GM19240 (cell line): ENCODE results near the gene TRAPPC8.
A peak's percentile ranks its signal among the peaks of the same experiment; 100 is the strongest.
"Not testable (repeated sequence)": the region's sequence is repeated elsewhere in the genome, so short reads cannot be mapped to it uniquely, and the experiment has no call there.

Experiments
- DNase-seq: peaks from one replicate; pipeline ENCODE4 v3.0.0; 2011; ENCODE audit warnings: low spot score; ENCODE audit not compliant: insufficient read length

TRAPPC8 gene

DNA sequence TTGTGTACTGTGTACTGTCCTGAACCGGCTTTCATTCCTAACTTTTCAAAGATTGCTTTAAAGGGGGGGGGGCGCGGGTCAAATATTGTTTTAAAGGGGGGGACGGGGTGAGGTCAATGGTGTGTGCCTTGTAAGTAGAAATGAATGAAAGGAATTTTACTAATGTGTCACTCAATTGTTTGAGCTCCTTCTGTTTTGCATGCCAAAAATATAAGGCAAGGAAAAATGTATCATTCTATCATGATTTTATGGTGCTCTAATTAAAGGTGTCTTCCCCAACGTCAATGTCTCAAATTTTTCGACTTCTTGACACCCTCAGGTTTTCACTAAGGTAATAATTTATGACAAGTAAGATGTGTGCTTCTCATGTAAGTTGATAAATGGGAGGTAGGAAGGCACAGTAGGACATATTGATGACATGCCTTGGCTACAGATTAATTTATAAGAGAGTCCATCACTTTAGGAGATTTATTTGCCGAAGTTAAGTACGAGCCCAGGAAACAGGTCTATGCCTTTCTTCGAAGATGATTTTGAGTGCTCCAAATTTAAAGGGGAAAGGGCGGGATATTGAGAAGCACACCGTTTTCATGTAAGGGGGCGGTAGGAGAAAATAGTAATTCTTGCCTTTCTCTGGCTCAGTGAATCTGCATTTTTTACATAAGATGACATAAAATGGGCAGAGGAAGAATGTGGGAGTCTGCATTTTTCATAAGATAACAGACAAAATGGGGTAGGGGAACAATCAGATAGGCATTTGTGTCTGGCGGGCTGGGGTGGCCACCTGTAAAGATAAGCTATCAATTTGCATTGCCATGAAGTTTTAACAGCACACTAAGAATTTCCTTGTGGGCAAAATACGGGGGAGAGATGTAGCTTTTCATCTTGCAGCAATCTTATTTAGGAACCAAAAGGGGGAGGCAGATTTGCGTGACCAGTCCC, 1.2 kb upstream of the TRAPPC8 start:
- no peak for DNase-seq

DNA sequence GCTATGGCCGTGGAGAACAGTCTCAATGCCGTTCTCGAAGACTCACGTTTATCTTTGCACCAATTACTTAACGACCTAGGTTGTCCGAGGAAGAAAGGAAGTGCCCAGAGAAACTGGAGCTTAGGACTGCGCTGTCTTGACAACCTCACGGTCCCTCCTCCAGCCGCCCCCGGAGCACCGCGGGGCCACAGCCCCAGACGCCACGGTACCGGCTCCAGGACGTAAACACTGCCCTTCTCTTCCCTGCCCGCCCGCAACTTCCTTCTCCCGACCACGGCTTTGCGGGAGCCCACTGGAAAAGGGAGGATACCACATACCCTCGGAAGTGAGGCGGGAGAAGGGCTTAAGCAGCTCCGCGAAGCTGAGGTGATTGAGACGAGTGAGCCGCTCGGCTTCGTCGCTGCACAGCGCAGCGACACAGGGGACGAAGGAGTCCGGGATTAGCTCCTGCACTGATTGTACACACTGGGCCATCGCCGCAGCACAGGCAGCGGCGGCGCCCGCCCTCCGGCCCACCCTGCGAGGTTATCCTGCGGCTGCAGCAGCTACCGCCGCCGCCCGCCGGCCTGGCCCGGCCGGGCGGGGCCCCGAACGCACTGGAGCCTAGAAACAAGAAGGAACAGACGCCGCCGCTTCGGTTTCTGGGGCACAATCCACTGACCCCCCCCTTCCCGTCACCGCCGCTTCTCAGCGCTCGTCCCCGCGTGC, 483 bp downstream of the TRAPPC8 start:
- peak; percentile 28 for DNase-seq

DNA sequence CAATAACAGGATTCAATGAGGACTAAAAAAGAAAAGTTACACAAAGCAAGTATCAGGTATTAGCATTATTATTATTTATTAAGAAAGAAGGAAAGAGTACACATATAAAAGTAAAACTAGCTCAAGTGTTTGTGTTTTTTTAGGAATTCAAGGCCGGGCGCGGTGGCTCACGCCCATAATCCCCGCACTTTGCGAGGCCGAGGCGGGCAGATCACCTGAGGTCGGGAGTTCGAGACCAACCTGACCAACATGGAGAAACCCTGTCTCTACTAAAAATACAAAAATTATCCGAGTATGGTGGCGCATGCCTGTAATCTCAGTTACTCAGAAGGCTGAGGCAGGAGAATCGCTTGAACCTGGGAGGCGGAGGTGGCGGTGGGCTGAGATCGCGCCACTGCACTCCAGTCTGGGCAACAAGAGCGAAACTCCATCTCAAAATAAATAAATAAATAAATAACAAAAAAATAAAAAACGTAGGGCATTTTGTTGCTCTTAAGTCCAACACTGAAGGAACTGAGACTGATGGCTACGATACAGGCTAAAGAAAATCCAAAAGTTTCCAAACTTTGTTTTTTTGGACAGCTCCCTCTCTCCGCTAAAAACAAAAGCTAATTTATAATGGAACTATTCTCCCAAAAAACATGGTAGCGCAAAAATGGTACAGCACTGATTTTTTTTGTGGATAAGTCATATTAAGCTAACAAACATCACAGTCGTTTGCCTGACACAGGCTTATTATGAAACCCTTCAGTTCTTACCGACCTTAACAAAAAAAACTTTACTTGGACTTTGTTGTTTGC, 1.7 kb downstream of the TRAPPC8 start:
- no peak for DNase-seq

DNA sequence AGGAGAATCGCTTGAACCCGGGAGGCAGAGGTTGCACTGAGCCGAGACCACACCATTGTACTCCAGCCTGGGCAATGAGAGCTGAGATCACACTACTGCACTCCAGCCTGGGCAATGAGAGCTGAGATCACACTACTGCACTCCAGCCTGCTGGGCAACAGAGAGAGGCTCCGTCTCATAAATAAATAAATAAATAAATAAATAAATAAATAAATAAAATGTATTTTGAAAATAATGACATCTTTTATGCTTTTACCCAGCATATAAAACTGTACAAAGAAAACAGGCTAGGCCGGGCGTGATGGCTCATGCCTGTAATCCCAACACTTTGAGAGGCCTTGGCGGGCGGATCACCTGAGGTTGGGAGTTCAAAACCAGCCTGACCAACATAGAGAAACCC, 8.2 kb downstream of the TRAPPC8 start:
- DNase-seq: not testable (repeated sequence)

DNA sequence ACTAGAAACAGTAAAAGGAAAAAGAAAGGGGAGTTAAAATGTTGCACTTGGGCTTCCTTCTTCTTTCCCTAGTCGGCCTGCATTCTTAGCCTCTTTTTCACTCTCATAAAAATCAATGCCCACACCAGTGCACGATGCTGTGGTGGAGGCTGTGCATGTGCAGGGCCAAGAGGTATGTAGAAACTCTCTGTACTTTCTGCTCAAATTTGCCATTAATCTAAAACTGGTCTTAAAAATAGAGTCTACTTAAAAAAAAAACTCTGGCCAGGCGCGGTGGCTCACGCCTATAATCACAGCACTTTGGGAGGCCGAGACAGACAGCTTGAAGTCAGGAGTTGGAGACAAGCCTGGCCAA, 11.1 kb downstream of the TRAPPC8 start:
- no peak for DNase-seq

DNA sequence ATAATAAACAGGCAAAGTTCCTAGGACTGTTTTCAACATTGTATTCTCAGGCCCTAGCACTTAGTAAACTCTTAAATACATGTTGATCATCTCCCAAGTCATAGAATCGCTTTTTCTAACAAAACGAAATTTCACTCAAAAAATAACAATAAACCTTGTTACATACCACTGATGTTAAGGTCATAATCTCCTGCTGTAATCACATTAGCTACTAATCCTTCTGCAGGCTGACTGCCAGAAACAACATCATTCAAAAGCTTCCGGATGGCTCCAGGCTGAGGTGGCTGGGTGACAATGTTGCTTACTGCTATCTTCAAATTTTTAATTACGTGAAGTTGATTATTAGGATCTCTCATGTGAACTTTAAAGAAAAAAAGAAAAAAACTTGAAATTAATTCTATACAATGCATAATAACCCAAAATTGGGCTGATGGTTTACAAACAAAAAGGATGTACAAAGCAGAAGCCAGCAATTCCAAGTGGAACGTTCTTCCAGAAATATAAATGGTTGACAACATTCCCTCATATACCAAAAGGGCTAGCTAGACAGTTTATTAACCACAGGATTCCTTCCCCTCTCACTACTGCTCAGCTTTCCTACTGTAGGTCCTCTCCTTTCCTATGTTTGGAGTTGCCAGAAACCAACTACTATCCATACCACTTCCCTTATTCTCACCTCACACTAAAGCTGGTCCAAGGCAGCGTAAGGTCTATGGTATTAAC, 11.6 kb downstream of the TRAPPC8 start:
- DNase-seq: no peak

DNA sequence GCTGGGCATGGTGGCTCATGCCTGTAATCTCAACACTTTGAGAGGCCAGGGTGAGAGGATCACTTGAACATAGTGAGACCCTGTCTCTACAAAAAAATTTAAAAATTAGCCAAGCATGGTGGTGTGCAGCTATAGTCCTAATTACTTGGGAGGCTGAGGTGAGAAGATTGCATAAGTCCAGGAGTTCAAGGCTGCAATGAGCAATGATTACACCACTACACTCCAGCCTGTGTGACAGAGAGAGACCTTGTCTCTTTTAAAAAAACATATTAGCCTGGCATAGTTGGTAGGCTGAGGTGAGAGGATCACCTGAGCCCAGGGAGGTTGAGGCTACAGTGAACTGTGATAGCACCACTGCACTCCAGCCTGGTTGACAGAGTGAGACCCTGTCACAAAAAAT, 13.7 kb downstream of the TRAPPC8 start:
- DNase-seq: no peak

DNA sequence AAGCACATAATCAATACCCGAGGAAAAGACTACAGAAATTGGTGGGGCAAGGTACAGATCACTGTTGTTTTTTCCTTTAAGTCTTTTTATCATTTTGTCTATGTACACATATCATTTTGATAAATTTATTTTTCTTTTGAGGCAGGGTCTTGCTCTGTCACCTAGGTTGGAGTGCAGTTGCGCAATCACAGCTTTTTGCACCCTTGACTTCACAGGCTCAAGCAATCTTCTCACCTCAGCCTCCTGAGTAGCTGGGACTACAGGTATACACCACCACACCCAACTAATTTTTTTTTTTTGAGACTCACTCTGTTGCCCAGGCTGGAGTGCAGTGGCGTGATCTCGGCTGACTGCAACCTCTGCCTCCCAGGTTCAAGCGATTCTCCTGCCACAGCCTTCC, 15.9 kb downstream of the TRAPPC8 start:
- DNase-seq: not testable (repeated sequence)

DNA sequence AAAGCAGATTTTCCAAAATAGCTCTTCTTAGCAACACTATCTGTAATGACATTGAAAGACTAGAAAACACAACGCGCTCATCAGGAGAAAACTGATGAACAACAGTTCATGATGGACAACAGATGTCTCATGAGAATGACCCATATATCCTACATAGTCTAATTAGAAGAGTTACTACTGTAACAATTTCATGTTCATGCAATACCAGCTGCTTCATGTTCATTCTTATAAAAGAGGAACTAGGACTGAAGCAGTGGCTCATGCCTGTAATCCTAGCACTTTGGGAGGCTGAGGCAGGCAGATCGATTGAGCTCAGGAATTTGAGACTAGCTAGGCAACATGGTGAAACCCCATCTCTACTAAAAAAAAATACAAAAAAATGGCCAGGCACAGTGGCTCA, 22.7 kb downstream of the TRAPPC8 start:
- DNase-seq: no peak

DNA sequence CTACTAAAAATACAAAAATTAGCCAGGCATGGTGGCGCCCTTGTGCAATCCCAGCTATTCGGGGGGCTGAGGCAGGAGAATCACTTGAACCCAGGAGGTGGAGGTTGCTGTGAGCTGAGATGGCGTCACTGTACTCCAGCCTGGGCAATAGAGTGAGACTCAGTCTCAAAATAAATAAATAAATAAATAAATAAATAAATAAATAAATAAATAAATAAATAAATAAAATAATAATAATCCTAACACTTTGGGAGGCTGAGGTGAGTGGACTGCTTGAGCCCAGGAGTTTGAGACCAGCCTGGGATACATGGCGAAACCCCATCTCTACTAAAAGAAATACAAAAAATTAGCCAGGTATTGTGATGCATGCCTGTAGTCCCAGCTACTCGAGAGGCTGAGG, 23.6 kb downstream of the TRAPPC8 start:
- DNase-seq: not testable (repeated sequence)

DNA sequence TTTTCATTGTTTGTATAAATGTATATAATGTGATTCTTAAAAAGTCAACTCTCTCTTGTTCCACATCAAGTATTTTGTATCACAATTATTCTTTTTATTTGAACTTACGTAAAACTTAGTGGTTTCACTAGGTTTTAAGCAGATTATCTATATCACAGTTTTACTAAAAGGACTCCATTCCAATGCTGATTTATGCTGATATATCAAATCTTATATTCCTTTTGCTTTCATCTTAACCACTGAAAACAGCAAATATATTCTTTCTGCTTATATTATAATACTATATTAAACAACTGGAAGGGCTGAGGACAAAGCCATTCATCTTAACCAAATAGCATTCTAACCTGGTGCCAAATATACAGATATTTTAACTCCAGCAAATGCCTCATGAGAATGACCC, 24.2 kb downstream of the TRAPPC8 start:
- no peak for DNase-seq

DNA sequence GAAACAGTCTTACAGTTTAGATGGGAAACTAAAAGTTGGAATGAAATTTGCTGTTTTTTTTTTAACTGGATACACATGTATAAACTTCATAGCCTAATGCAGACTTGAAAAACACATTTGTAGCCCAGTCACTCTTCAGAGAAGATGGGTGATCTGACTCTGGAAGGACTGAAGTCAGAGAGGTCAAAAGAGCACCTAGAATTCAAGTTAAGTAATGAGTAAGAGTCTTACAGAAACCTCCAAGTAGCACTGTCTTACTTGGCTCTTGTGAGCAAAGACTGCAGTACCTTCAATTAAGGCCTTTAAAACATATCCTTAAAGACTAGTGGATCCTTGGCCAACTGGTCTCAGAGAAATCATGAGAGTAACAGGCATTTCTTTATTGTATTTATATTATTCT, 41.9 kb downstream of the TRAPPC8 start:
- no peak for DNase-seq

DNA sequence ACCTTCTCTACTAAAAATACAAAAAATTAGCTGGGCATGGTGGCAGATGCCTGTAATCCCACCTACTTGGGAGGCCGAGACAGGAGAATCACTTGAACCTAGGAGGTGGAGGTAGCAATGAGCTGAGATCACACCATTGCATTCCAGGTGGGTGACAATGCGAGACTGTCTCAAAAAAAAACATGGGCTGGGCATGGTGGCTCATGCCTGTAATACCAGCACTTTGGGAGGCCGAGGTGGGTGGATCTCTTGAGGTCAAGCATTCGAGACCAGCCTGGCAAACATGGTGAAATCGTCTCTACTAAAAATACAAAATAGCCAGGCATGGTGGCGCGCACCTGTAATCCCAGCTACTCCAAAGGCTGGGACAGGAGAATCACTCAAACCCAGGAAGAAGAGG, 43.2 kb downstream of the TRAPPC8 start:
- not testable (repeated sequence) for DNase-seq

DNA sequence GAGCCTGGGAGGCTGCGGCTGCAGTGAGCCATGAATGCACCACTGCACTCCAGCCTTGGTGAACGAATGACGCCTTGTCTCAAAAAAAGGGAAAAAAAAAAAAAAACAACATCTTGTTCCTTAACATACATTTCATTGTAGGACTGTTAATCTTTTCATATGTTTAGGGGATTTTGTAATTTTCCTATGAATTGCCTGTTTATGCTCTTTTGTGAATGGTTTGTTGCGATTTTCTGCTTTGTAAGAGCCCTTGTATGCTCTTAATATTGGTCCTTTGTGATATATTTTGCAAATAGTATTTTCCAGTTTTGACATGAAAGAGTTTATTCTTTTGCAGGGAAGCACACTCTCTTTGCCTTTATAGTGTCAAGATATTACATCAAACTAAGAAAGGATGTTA, 50.0 kb downstream of the TRAPPC8 start:
- no peak for DNase-seq

DNA sequence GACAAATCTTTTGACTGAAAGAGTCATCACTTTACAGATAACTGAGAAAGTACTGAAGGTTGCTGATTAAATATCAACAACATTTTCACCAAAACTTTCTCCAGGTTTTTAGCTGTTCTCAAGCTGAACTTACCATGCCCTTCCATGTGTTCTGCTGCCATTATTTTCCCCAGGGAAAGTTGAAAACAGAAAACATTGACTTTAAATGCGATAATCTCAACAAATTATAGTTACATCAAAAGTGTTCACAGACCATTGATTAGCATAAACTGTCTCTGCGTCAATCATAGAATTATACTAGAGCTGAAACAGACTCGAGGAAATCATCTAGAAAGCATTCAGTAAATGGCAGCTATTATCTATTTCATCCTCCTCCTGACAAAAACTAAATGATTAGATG, 51.4 kb downstream of the TRAPPC8 start:
- no peak for DNase-seq

DNA sequence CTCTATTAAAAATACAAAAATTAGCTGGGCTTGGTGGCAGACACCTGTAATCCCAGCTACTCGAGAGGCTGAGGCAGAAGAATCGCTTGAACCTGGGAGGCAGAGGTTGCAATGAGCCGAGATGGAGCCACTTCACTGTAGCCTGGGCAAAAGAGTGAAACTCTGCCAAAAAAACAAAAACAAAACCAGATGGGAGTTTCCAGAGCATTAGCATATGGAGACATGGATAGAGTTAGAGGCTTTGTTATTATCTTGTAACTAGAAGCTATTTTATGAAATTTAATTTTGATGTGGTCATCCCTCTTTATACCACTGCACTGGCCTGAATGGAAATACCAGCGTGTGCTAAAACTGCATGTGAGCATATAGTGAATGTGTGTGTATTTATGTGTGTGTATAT, 58.9 kb downstream of the TRAPPC8 start:
- DNase-seq: no peak

DNA sequence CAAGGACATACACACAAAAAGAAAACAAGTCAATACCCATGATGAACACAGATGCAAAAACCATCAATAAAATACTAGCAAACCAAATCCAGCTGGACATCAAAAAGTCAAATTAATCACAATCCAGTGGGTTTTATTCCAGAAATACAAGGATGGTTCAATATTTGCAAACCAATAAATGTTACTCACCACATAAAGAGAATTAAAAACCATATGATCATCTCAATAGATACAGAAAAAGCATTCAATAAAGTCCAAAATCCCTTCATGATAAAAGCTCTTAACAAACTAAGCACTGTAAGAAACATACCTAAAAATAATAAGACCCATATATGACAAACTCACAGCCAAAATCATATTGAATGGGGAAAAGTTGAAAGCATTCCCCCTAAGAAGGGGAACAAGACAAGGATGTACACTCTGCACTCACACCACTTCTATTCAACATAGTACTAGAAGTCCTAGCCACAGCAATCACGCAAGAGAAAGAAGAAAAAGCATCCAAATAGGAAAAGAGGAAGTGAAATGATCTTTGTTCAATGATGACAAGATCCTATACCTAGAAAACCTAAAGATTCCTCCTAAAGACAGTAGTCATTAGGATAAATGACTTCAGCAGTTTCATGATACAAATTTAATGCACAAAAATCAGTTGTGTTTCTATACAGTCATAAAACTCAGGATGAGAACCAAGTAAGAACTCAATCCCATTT, 62.6 kb downstream of the TRAPPC8 start:
- no peak for DNase-seq

DNA sequence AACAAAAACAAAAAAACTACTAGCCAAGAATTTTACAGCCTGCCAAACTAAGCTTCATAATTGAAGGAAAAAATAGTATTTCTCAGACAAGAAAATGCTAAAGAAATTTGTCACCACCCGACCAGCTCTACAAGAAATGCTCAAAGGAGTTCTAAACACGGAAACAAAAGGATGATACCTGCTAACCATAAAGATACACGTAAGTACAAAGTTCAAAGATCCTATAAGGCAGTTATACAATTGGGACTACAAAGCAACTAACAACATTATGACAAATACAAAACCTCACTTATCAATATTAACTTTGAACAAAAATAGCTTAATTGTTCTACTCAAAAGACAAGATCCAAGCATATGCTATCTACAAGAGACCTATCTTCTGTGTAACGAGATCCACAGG, 64.6 kb downstream of the TRAPPC8 start:
- no peak for DNase-seq

DNA sequence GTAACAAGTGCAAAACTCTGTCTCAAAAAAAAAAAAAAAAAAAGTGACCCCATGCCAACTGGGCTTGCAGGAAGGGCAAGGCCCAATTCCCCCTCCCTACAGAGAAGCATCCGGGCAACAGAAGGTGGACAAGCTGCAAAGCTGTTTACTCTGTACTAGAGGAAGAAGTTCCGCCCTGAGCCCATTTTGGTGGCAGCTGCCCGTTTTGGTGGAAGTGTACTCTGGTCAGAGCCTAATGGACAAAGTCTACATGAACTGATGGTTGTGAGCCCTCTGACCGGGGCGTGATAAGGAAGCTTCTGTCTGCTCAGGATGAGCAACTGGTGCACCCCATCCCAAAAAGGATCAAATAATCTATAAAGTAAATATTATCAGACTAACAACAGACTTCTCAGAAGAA, 65.0 kb downstream of the TRAPPC8 start:
- DNase-seq: no peak

DNA sequence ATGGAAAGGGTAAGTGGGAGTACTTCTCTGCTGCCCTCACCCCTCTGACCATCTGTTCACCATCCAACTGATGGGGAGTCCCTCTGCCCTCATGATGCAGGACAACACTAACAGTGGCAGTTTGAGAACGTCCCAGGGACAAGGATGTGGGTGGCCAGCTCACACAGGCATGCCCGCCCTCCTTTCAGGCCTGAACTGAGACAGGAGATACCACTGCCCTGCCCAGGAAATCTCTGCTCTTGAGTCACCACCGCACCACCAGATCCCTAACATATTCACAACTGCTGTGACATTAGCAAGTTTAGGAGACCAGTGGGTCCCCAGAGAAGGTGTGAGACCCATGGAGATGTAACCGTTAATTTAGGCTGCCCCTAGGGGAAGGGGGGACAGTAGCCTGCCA, 66.2 kb downstream of the TRAPPC8 start:
- DNase-seq: no peak

DNA sequence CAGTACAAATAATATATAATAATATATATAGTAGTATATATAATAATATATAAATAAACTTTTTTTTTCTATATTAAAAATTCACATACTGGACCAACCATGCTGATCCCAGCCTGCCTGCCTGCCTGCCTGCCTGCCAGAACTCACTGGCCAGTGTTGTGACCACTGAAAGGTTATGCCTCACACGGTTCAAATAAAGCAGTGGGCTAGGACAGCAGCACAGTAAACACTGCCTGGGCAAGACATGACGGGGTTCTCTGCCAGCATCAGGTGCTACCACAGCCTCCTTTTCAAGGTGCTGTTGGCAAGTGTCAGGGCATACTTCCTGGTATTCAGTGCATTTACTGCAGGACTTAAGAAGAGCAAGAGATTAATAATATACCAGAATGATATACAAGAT, 67.6 kb downstream of the TRAPPC8 start:
- DNase-seq: no peak
